GM18909 (cell line): ENCODE data around the gene NT5C1A.
A peak's percentile ranks its signal among the peaks of the same experiment; 100 is the strongest.

Experiments used
- ATAC-seq: cut with Tn5 transposase; IDR thresholded peaks from one replicate; pipeline ENCODE4 v1.9.1; 2021; ENCODE audit warnings: mild to moderate bottlenecking; ENCODE audit not compliant: unreplicated experiment, poor library complexity

Gene NT5C1A

DNA sequence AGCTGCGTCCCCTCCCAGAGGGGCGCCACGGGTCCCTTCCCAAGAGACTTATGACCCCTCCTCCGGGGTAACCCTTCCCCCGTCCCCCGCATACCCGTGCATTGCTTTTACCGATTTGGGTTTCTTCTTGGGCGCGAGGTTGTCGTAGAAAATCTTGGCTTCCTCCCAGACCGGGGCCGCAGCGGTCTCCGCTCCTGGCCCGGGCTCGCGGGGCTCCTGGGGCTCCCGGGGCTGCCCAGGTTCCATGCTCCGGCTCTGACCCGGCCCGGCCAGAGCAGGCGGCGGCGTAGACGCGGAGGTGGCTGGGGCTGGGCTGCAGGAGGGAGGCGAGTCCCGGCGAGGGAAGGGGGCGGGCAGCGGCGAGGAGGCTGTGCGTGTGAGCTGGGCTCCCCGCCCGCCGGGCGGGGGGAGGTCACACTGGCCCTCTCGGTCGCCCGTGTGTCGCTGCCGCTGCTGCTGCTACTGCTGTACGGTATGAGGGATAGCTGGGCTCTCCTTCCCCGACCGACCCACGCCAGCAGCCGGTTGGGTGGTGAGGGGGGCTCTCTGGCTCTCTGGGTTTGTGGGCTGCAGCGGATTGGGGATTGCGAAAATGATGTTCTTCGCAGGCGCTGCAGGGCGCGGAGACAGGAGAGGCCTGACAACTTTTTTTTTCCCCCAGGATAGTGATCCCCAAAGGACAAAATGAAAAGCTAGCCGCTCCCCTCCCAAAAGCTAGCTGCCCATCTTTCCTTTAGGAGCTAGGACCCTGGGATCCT is at the start of gene NT5C1A:
Gene NT5C1A, minus strand, starts transcription at position 315 of the 758 bp plus-strand sequence. Its CDS starts 69 bp downstream, at position 246.
- no peak for ATAC-seq

DNA sequence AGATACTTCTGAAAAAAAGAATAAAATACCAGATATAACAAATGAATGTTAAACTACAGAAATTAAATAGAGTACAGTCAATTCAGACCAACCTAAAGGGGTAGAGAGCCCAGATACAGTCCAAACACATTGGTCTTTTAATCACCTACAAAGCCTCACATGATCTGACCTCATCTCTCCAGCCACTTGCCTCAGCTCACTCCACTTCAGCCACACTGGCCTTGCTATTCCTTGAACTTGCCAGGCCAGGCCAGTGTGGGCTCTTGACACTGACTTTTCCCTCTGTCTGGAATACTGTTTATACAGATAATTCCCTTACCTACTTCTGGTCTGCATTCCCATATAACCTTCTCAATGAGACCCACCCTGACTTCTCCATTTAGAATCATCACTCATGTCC is 49.8 kb upstream of the NT5C1A start:
- no peak for ATAC-seq

DNA sequence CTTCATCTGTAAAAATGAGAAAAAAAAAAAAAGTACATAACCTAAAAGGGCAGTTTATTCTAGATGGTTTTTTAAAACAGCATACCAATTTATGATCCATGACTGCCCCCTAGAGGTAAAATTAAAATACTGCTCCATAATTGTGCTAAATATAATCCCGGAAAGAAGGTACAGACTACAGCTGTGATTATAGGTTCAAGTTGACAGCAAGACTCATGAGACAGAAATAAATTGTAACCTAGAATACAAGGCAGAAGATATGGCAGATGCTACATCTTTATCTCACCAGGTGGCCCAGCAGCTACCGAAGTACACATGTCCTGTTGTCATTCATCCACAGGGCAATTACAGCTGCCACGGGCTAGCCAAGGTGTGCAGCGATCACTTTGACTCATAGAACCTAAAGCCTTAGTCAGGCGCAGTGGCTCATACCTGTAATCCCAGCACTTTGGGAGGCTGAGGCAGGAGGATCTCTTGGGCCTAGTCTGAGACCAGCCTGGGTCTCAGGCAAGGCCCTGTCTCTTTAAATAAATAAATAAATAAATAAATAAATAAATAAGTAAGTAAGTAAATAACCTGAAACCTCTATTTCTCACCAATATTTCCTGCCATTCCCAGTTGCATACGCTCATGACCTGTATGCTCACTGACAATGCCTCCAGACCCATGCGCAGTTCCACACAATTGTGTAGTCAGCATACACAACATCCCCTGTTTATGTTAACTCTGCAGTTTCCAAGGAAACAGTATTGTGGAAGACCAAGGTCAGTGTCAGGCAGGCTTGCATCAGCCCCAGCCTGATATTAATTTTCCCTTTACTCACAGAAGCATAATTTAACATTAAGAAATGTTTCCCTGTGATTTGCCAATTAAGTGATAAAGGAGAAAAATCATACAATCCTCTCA is 48.4 kb upstream of the NT5C1A start:
- ATAC-seq: no peak

DNA sequence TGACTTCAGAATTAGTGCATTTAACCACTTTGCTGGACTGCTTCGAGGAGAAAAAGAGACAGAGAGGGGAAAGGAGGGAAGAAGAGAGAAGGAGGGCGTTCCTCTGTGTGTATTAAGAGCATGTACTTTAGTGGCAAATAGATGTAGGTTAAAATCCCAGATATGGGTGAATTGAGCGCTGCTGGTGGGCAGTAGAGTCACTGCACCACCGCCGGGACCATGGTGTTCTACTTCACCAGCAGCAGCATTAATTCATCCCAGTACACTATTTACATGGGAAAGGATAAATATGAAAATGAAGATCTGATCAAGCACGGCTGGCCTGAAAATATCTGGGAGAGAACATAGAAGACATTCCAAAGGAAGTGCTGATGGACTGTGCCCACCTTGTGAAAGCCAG is 45.9 kb upstream of the NT5C1A start:
- no peak for ATAC-seq

DNA sequence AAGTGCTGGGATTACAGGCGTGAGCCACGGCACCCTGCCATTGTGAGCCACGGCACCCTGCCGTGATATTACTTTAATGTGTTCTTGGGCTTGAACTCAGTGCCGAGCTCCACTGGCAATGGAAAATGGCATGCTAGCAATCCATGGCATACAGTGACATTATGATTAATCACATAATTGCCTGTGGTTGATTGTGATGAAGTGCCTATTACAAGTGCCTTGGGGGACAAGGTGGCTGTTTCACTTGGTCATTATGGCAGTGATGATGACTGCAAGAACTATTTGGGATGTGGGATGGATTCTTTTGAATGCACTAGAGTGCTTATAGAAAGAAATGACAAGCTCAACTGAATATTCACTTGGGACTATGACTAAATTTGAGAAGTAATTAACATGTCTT is 41.6 kb upstream of the NT5C1A start:
- no peak for ATAC-seq

DNA sequence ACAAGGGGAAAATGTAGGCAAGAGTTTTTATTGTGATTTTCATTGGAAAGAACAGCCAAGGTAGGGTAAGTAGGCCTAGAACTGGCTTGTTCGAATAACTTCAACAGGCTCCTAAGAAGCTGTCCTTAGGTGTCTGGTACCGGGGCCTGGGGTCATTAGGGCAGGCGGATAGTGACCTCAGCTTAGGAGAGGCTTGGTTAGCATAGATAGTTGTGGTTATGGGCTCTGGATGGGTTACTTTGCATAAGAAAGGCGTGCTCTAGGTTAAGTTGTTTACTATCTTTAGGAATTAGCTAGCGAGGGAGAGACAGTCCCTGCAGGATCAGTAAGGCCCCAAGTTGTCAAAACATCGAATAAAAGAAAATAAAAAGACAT is 40.0 kb upstream of the NT5C1A start:
- ATAC-seq: no peak

DNA sequence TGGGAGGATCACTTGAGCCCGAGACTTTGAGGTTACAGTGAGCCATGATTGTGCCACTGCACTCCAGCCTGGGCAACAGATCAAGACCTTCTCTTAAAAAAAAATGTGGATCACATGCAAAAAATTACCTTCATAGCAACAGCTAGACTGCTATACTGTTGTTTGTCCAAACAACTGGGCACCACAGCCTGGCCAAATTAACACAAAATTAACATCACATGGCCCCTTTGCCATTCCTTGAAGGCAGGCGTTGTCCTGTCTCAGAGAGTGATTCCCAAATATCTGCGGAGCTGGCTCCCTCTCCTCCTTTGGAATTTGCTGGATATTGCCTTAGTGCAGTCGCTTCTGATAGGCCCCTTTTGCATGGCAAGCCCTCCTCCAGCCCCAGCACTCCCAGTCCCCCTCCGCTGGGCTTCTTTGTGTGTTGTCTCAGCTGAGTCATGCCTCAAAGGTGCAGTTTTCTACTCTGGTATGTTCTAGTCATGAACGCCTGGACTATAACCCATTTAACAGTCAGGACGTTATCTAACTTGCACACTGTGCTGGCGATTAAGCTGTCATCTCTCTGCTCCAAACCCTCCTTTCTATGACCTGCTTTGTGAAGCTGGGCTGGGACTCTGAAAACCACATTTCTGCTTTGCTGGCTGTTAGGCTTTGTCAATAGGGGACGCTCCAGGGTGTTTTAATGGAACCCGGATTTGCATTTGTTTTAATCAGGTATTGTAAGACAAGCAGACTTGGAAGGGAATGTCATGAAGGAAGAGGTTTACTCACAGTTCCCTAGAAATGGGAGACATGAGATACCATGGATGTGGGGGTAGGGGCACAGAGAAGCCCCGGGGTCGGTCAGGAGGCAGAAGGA is 39.4 kb upstream of the NT5C1A start:
- ATAC-seq: no peak

DNA sequence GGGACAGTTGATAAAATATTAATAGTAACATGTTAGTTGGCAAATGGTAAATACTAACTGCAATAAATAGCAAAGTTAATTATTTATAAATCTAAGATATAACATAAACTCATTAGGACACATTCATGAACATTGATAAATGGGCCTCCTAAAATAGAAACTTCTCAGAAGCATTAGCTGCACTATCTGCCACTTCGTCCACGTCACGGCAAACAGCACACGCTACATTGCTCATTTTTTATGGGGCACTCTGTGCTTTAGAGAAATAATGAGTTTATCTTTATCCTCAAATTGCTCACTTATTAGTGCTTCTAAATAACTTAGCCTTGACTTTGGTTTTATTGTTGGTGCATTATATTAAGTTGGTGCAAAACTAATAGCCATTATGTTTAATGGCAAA is 35.6 kb upstream of the NT5C1A start:
- ATAC-seq: no peak

DNA sequence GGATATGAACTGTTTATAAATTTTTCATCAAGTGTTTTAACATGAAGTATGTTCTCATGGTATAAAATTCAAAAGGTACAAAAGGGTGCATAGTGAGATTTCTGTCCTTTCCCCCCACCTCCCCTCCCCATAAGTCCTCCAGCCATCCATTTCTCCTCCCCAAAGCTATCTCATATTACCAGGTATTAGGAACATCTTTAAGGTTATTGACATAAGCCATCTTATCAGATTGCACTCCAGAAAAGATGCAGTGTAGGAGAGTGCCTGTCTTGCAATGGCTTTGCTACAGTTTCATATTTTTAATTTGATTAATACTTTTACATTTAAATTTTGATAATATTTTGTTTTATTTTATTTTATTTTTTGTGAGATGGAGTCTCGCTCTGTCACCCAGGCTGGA is 32.9 kb upstream of the NT5C1A start:
- no peak for ATAC-seq

DNA sequence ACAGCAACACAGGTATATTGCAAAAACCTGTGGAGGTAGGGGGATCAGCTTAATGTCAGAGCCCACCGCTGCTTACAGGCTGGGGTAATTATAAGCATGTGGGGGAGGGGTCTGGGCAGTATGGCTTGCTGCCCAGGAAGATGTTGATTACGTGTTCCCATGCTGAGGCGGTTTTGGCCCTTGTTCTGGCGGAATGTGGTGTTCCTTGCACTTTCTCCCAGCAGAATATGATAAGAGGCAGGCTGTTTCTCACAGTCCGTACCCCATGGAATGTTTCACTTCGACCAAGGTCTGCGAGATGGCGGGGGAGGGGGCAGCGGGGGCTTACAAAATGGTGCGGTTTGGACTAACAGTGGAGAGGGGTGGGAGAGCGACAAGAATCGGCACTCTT is 29.1 kb upstream of the NT5C1A start:
- ATAC-seq: no peak

DNA sequence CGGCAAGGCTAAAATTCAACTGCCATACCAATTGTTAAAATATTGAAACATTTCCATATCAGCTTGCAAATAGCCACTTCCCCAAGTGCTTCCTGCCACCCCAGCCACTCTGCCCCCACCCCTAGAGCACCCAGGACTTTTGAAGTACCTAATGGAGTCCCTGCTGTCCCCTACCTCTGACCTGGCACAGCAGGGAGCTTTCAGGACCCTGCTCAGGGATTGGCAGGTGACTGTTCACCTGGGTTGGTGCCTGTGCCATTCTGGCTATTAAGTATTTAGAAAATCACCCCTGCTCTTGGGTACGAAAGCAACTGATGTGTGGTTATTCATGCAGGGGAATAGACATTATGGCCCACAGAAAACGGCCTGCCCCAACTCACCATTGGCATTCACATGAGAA is 28.4 kb upstream of the NT5C1A start:
- ATAC-seq: no peak

DNA sequence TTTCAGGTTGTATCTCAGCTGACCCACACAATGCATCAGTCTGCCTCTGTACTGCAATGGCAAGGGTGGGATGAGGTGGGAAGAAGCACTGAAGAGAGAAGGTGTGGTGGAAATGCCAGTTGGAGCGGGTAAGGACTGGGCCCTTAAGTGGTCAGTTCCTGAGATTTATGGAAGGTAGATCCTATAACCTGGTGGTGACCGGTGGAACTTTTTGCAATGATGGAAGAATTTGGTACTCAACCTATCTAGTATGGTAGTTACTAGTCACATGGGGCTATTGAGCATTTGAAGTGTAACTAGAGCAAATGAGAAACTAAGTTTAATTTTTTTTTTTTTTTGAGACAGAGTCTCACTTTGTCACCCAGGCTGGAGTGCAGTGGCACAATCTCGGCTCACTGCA is 27.5 kb upstream of the NT5C1A start:
- ATAC-seq: no peak

DNA sequence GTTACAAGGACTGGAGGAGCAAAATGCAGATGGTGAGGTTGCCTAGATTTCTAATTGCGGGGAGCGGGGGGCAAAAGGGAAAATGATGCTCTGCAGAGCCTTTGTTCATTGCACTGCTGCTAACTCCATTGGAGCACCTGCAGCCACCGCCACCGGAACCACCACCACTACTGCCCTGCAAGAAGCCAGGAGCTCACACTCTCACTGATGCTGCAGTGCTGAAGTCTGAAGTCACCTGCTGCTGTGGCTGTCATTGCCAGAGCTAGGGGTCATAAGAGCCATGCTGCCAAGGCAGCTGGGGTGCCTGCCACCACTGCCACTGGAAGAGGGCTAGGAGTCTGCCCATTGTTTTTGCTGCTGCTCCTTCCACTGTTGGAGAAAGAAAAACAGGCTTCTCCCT is 26.7 kb upstream of the NT5C1A start:
- ATAC-seq: no peak

DNA sequence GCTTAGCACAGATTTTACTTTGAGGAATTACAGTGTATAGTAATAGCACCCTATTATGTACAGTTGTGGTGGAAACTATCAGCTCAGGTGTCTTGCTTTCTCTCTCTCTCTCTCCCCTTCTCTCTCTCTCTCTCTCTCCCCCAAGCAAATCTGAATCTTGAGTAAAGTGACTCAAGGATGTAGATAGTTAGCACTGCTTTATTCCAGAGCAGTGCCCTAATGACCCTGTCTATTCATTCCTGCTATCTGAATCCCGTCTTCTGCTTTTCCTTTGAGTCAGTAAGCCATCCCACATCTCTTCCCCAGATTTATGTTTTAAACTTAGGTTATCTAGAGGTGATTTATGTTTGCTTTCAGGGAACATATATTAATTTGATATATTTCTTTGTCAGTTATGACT is 24.5 kb upstream of the NT5C1A start:
- ATAC-seq: no peak

DNA sequence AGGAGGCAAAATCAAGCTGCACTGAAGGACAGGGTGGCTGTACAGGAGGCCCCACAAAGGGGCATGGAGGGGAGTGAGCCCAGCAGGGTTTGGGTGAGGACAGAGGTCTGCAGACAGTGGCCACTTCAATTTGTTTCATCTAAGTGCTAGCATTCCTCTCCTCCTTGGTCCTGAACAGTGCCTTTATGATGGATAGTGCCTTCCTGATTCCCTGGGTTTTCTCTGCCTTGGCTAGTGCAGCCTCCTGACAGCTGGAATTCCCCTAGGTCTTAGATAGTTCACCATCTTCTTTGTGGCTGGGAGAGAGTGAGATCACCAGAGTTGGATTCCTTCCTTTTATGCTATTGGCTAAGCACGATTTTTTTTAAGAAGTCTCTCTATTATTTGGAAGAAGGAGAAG is 23.1 kb upstream of the NT5C1A start:
- ATAC-seq: no peak

DNA sequence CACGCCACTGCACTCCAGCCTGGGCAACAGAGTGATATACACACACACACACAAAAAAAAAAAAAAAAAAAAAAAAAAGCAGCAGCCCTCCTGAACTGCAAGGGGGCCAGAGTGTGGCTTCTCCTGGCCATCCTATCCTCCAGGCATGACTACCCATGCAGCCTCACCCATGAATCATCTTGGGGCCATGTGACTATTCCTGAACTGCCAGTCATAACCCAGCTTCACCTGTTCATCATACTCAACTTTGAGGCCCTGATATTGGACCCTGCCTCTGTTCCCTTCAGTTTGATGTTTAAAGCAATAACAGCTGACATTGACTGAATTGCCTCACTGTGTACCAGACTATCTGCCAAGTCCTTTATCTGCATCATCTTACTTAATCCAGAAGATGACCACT is 22.1 kb upstream of the NT5C1A start:
- ATAC-seq: no peak

DNA sequence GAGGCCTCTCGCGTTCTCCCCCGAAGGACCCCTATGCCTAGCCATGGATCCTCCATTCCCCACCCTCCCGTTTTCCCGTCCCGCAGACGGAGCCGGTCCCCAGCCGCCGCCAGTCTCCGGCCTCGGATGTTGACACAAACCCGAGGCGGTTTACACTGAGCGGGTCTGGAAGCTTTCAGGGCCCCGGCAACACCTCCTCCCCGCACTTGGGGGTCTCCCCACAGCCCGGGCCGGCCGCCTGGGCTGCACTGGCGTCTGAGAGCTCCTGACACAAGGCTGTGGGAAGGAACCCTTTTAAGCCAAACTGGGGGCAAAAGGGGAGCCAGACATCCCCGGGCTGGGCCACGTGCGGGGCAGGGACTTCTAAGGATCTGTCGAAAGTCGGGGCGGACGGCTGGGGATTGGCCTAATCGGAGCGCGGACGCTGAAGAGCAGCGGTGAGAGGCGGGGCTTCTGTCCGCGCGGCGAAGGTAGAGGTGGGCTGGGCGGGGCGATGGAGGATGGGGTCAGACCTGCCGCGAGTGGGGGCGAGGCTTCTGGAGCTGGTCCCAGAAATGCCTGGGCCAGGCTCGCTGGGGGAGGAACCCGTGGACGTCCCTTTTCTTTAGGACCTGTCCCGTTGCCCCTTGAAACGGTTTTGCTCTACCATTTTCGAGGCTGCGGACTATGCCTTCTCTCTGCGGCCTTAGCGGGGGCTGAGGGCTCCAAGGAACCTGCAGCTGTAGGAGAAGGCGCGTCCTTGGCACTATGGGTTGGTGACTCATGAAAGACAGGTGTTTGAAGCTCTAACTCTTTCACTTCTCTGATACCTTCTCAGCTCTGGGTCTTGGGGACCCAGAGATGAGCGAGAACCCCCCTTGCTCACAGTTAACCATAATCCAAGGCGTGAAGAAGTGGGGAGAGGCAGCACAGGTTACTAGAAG is 20.5 kb upstream of the NT5C1A start:
- ATAC-seq: no peak

DNA sequence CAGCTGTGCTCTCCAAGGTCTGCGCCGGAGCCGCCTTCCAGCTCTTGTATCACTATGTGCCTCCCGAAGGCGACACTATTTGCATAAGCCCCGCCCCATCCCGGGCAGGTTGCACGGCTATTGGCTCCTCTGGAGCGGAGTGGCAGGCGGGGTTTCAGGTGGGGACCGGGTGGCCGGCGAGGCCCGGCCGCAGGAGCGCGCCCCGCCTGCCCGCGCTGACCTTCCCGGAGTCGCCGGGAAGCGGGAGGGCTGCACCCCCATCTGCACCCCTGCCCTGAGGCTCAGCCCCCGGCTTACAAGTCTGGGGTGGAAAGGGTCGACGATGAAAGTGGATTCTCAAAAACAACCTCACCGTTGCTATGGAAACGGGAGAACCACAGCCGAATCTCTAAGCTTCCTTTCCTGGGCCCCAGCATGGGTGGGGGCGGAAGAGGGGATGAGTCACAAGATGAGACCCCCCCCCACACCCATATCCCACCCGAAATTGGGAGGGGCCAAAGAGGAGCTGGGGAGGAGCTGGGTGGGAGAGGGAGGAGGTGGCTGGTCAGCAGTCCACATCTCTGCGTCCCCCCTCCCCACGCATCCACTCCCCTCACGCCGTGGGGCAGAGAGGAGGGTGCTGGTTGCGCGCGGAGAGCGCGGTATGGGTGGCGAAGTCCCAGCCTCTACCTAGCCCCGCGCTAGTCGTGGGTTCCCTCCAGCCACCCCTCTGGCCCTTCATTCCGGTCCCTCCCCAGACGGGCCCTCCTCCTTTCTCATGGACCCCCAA is 19.7 kb upstream of the NT5C1A start, which contains the start of gene HPCAL4:
Gene HPCAL4, minus strand, starts transcription at position 51 of the 769 bp plus-strand sequence. CDS start 6,830 bp downstream, outside the sequence.
- peak; percentile 86 for ATAC-seq
